Measurements from ENCODE around the gene CFAP300.

The CFAP300 gene

DNA sequence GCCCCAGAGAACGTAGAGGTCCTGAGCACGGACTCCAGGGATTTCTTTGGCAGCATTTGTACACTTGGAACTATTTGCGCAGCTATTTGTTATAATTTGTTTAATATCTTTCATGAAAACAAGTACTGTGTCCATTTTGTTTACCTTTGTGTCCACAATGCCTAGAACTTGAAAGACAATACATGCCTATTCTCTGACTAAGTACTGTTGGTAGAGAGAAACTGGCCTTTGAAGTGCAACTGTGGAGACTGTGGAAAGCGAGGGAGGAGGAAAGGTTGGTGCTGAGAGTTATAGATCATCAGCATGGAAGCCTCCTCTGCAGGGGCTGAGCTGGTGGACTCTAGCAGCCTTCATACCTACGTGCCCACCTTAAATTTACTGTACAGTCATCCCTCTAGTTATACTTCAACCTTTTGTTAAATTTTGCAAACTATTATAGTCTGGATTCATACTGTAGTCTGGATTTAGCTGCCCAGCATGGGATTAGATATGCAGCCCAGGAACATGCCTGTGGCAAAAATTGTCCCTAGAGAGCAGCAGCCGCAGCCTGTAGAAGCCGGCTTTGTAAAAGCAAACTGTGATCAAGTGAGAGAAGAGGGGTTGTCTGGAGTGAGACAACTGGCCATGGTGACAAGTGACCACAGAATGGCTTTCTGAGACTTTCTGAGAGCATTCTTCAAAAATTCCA is 38.8 kb downstream of the CFAP300 start:
- Histone ChIP-seq H3K27ac (ENCODE audit: low read depth, low read length) (no peak overlapping the region), H3K27me3 (ENCODE audit: control insufficient read depth, insufficient read depth, low read length) (no peaks in the 10 kb centered on the region), H3K4me3 (ENCODE audit: low read length) (no peak overlapping the region), H3K9ac (ENCODE audit: low read length) (no peak overlapping the region), H3K36me3 (ENCODE audit: control insufficient read depth, insufficient read depth, low read length) (no peaks in the 10 kb centered on the region), H3K4me1 (ENCODE audit: control insufficient read depth, insufficient read depth, low read length) (no peaks in the 10 kb centered on the region)

- Histone ChIP-seq H3K9ac (ENCODE audit: low read length) (no peak overlapping the region), H3K27me3 (ENCODE audit: control insufficient read depth, insufficient read depth, low read length) (no peaks in the 10 kb centered on the region), H3K27ac (ENCODE audit: low read depth, low read length) (no peak overlapping the region), H3K4me3 (ENCODE audit: low read length) (no peak overlapping the region), H3K4me1 (ENCODE audit: control insufficient read depth, insufficient read depth, low read length) (no peaks in the 10 kb centered on the region), H3K36me3 (ENCODE audit: control insufficient read depth, insufficient read depth, low read length) (no peaks in the 10 kb centered on the region)
Measured at GRCh38 chr11:102097186-102097585, 49.9 kb downstream of the CFAP300 start.

DNA sequence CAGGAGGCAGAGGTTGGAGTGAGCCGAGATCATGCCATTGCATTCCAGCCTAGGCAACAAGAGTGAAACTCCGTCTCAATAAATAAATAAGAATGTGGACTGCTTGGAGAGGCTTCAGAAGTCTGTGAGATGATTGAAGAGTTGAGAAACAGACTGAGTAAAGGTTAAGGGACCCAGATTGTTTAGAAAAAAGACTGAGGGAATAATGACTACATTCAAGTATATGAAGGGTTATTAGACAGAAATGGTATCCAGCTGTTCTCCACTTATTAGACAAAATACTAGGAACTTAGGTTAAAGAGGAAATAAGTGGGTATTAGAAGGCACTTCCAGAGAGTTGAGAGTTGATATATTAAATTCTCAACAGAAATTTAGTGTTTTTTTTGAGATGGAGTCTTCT is 52.5 kb downstream of the CFAP300 start:
- no peak overlapping the region for H3K9ac ChIP-seq (ENCODE audit: low read length)
- H3K4me1 ChIP-seq (ENCODE audit: control insufficient read depth, insufficient read depth, low read length) = no peaks in the 10 kb centered on the region
- H3K4me3 ChIP-seq (ENCODE audit: low read length) = no peak overlapping the region
- H3K27ac ChIP-seq (ENCODE audit: low read depth, low read length) = no peak overlapping the region
- no peaks in the 10 kb centered on the region for H3K36me3 ChIP-seq (ENCODE audit: control insufficient read depth, insufficient read depth, low read length)
- H3K27me3 ChIP-seq (ENCODE audit: control insufficient read depth, insufficient read depth, low read length) = no peaks in the 10 kb centered on the region

GRCh38 chr11:102108734-102109440 is 61.6 kb downstream of the CFAP300 start:
- no peaks in the 10 kb centered on the region for H3K27me3 ChIP-seq (ENCODE audit: control insufficient read depth, insufficient read depth, low read length)
- H3K4me1 ChIP-seq (ENCODE audit: control insufficient read depth, insufficient read depth, low read length) = peaks cover 3% of the 10 kb centered on the region
- no peak overlapping the region for H3K9ac ChIP-seq (ENCODE audit: low read length)
- H3K4me3 ChIP-seq (ENCODE audit: low read length) = peak overlapping the region; percentile 92
- peak overlapping the region; percentile 95 for H3K27ac ChIP-seq (ENCODE audit: low read depth, low read length)
- no peaks in the 10 kb centered on the region for H3K36me3 ChIP-seq (ENCODE audit: control insufficient read depth, insufficient read depth, low read length)

DNA sequence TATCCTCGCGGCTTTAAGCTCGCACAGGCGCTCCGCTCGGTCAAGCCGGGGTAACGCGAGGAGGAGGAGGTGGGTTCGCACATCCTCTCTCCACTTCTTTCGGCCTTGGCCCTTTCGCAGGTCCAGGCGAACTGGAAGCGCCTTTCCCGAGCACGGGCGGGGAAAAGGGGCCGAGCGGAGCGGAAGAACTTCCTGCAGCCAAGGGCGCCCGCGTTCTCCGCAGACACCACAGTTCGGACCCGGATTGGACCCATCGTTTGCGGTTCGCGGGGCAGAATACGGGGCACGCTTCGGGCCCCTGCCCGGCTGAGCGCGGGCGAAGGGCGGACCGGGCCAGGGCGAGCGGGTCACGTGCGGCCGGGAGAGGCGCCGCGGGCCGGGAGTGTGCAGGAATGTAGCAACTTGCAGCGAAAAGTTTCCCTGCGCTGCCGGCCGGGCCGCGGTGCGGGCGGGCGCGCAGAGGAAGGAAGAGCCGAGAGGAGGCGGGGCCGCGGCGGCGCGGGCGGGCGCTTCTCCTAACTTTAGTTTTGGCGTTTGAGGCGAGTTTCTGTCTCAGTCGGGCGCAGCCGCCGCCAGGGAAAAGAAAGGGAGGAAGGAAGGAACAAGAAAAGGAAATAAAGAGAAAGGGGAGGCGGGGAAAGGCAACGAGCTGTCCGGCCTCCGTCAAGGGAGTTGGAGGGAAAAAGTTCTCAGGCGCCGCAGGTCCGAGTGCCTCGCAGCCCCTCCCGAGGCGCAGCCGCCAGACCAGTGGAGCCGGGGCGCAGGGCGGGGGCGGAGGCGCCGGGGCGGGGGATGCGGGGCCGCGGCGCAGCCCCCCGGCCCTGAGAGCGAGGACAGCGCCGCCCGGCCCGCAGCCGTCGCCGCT is 62.9 kb downstream of the CFAP300 start, which contains the start of gene YAP1:
Gene YAP1, plus strand, starts transcription at position 552 of the 865 bp plus-strand sequence. CDS start 402 bp downstream, outside the sequence.
- peak within 1 kb of the TSS; percentile 95 for H3K27ac ChIP-seq (ENCODE audit: low read depth, low read length)
- H3K27me3 ChIP-seq (ENCODE audit: control insufficient read depth, insufficient read depth, low read length) = no peaks in the 10 kb centered on the region
- peak within 1 kb of the TSS; percentile 93 for H3K9ac ChIP-seq (ENCODE audit: low read length)
- H3K36me3 ChIP-seq (ENCODE audit: control insufficient read depth, insufficient read depth, low read length) = no peaks in the 10 kb centered on the region
- H3K4me3 ChIP-seq (ENCODE audit: low read length) = peak within 1 kb of the TSS; percentile 92
- peaks cover 3% of the 10 kb centered on the region for H3K4me1 ChIP-seq (ENCODE audit: control insufficient read depth, insufficient read depth, low read length)

GRCh38 chr11:102110761-102111010 is 63.4 kb downstream of the CFAP300 start:
- Histone ChIP-seq H3K9ac (ENCODE audit: low read length) (peak overlapping the region; percentile 86), H3K4me3 (ENCODE audit: low read length) (peak overlapping the region; percentile 92), H3K27ac (ENCODE audit: low read depth, low read length) (peak overlapping the region; percentile 95), H3K27me3 (ENCODE audit: control insufficient read depth, insufficient read depth, low read length) (no peaks in the 10 kb centered on the region), H3K4me1 (ENCODE audit: control insufficient read depth, insufficient read depth, low read length) (peaks cover 5% of the 10 kb centered on the region), H3K36me3 (ENCODE audit: control insufficient read depth, insufficient read depth, low read length) (no peaks in the 10 kb centered on the region)

GRCh38 chr11:102111011-102111786 is 64.0 kb downstream of the CFAP300 start:
- Histone ChIP-seq H3K27ac (ENCODE audit: low read depth, low read length) (peak overlapping the region; percentile 95), H3K4me3 (ENCODE audit: low read length) (peak overlapping the region; percentile 92), H3K27me3 (ENCODE audit: control insufficient read depth, insufficient read depth, low read length) (no peaks in the 10 kb centered on the region), H3K4me1 (ENCODE audit: control insufficient read depth, insufficient read depth, low read length) (peaks cover 5% of the 10 kb centered on the region), H3K36me3 (ENCODE audit: control insufficient read depth, insufficient read depth, low read length) (no peaks in the 10 kb centered on the region), H3K9ac (ENCODE audit: low read length) (peak overlapping the region; percentile 86)

- Histone ChIP-seq H3K36me3 (ENCODE audit: control insufficient read depth, insufficient read depth, low read length) (no peaks in the 10 kb centered on the region), H3K4me3 (ENCODE audit: low read length) (peak overlapping the region; percentile 92), H3K4me1 (ENCODE audit: control insufficient read depth, insufficient read depth, low read length) (peaks cover 5% of the 10 kb centered on the region), H3K27ac (ENCODE audit: low read depth, low read length) (peak overlapping the region; percentile 95), H3K27me3 (ENCODE audit: control insufficient read depth, insufficient read depth, low read length) (no peaks in the 10 kb centered on the region), H3K9ac (ENCODE audit: low read length) (peak overlapping the region; percentile 66)
Measured at GRCh38 chr11:102111787-102112508, 64.7 kb downstream of the CFAP300 start.

GRCh38 chr11:102112509-102112821 is 65.2 kb downstream of the CFAP300 start:
- Histone ChIP-seq H3K27me3 (ENCODE audit: control insufficient read depth, insufficient read depth, low read length) (no peaks in the 10 kb centered on the region), H3K27ac (ENCODE audit: low read depth, low read length) (peak overlapping the region; percentile 95), H3K36me3 (ENCODE audit: control insufficient read depth, insufficient read depth, low read length) (no peaks in the 10 kb centered on the region), H3K4me3 (ENCODE audit: low read length) (peak overlapping the region; percentile 92), H3K4me1 (ENCODE audit: control insufficient read depth, insufficient read depth, low read length) (peaks cover 5% of the 10 kb centered on the region), H3K9ac (ENCODE audit: low read length) (no peak overlapping the region)

DNA sequence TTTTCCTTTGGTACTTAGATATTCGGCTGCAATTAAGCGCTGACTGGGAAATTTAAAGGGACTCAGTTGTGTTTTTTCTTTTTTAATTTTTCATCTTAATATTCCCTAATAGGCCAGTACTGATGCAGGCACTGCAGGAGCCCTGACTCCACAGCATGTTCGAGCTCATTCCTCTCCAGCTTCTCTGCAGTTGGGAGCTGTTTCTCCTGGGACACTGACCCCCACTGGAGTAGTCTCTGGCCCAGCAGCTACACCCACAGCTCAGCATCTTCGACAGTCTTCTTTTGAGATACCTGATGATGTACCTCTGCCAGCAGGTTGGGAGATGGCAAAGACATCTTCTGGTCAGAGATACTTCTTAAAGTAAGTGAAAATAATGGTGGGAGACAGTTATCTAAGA is 66.8 kb downstream of the CFAP300 start:
- H3K4me3 ChIP-seq (ENCODE audit: low read length) = no peak overlapping the region
- H3K9ac ChIP-seq (ENCODE audit: low read length) = no peak overlapping the region
- H3K4me1 ChIP-seq (ENCODE audit: control insufficient read depth, insufficient read depth, low read length) = peaks cover 5% of the 10 kb centered on the region
- H3K27me3 ChIP-seq (ENCODE audit: control insufficient read depth, insufficient read depth, low read length) = no peaks in the 10 kb centered on the region
- no peak overlapping the region for H3K27ac ChIP-seq (ENCODE audit: low read depth, low read length)
- H3K36me3 ChIP-seq (ENCODE audit: control insufficient read depth, insufficient read depth, low read length) = no peaks in the 10 kb centered on the region

DNA sequence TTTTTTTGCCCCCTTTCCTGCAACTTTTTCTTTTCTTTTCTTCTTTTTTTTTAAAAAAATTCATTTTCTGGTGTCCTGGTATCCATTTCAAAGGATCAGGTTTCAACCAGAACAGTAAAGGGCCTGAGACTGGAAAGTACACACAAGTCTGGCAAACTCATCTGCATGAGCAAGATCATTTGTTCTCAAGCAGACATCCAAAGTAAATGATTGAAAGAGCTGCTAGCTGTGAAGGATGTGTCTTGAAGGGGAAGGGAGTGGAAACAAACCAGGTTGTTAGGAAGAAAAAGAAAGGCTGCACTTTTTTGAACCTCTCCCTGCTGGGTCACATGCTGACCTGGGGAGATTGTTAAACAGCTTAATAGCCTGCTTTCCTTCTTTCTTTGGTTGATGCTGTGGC is 68.3 kb downstream of the CFAP300 start:
- no peak overlapping the region for H3K27ac ChIP-seq (ENCODE audit: low read depth, low read length)
- H3K27me3 ChIP-seq (ENCODE audit: control insufficient read depth, insufficient read depth, low read length) = no peaks in the 10 kb centered on the region
- no peaks in the 10 kb centered on the region for H3K36me3 ChIP-seq (ENCODE audit: control insufficient read depth, insufficient read depth, low read length)
- H3K4me3 ChIP-seq (ENCODE audit: low read length) = no peak overlapping the region
- H3K9ac ChIP-seq (ENCODE audit: low read length) = no peak overlapping the region
- peaks cover 9% of the 10 kb centered on the region for H3K4me1 ChIP-seq (ENCODE audit: control insufficient read depth, insufficient read depth, low read length)

Measured in rectal smooth muscle tissue (tissue), 1 donor.